Neural cell (in vitro differentiated cells): ENCODE data around the gene CHCHD3. TPM values are rescaled to one million over a fixed set of nuclear protein-coding genes. Genes with fewer than 3 reads are reported as not detected.
A peak's percentile ranks its signal among the peaks of the same experiment; 100 is the strongest.

Source experiments
- H2AFZ ChIP-seq: fragments of 200-600, 300-800 bp; sonication (generic), shearing (Covaris generic); 2 replicates; pipeline ENCODE4 v1.6.0; 2014; ENCODE audit warnings: low read depth, mild to moderate bottlenecking, antibody characterized with exemption, low read length, moderate library complexity
- H3F3A ChIP-seq: fragments of 200-600 bp; shearing (Covaris generic); 2 replicates; pipeline ENCODE4 v1.6.1; 2016; ENCODE audit warnings: mild to moderate bottlenecking, moderate library complexity, mixed read lengths, antibody characterized with exemption, low read length; ENCODE audit not compliant: insufficient read depth, poor library complexity, severe bottlenecking
- H3K27ac ChIP-seq: fragments of 200-600, 300-800 bp; sonication (generic), shearing (Covaris generic); 2 replicates; pipeline ENCODE4 v1.5.1; 2014; ENCODE audit warnings: mild to moderate bottlenecking, low read length, moderate library complexity
- H3K27me3 ChIP-seq: fragments of 300-800, 200-600 bp; sonication (generic), shearing (Covaris generic); 2 replicates; pipeline ENCODE4 v1.6.0; 2014; ENCODE audit warnings: mild to moderate bottlenecking, low read depth, low read length, moderate library complexity; ENCODE audit not compliant: insufficient read depth
- H3K36me3 ChIP-seq: fragments of 300-800, 200-600 bp; sonication (generic), shearing (Covaris generic); 2 replicates; pipeline ENCODE4 v1.5.1; 2014; ENCODE audit warnings: mild to moderate bottlenecking, antibody characterized with exemption, low read length, moderate library complexity; ENCODE audit not compliant: insufficient read depth
- H3K4me2 ChIP-seq: fragments of 300-800, 200-600 bp; sonication (generic), shearing (Covaris generic); 2 replicates; pipeline ENCODE4 v1.6.0; 2014; ENCODE audit warnings: mild to moderate bottlenecking, low read length
- H3K4me3 ChIP-seq: fragments of 300-800, 200-600 bp; sonication (generic), shearing (Covaris generic); 2 replicates; pipeline ENCODE4 v1.5.1; 2014; ENCODE audit warnings: mild to moderate bottlenecking, low read length, moderate library complexity
- H3K79me2 ChIP-seq: fragments of 200-600 bp; shearing (Covaris generic); replicated peaks from 2 replicates; pipeline ENCODE4 v1.6.0; 2014; ENCODE audit warnings: mild to moderate bottlenecking, low read length, moderate library complexity; ENCODE audit not compliant: insufficient read depth
- H3K9ac ChIP-seq: fragments of 300-800, 200-600 bp; sonication (generic), shearing (Covaris generic); 2 replicates; pipeline ENCODE4 v1.6.1; 2016; ENCODE audit warnings: mild to moderate bottlenecking, low read length, mixed read lengths
- H3K9me2 ChIP-seq: fragments of 200-600 bp; shearing (Covaris generic); 2 replicates; pipeline ENCODE4 v1.6.1; 2016; ENCODE audit warnings: mild to moderate bottlenecking, low read length, mixed read lengths; ENCODE audit not compliant: insufficient read depth
- H3K9me3 ChIP-seq: fragments of 200-600, 300-800 bp; sonication (generic), shearing (Covaris generic); 2 replicates; pipeline ENCODE4 v1.6.1; 2016; ENCODE audit warnings: mild to moderate bottlenecking, mixed run types, low read length, moderate library complexity, mixed read lengths
- H4K20me1 ChIP-seq: fragments of 200-600 bp; shearing (Covaris generic); 2 replicates; pipeline ENCODE4 v1.6.1; 2016; ENCODE audit warnings: mild to moderate bottlenecking, mixed run types; ENCODE audit not compliant: insufficient read depth
- EP300 ChIP-seq: fragments of 450-650 bp; conservative IDR thresholded peaks from 2 replicates; pipeline ENCODE4 v1.6.1; 2014; ENCODE audit warnings: antibody characterized with exemption, mild to moderate bottlenecking, moderate library complexity; ENCODE audit not compliant: poor library complexity, severe bottlenecking
- EZH2 ChIP-seq: fragments of 200-600, 300-800 bp; shearing (Covaris generic), sonication (generic); IDR thresholded peaks from 2 replicates; pipeline ENCODE4 v1.6.1; 2014; ENCODE audit warnings: antibody characterized with exemption, low read length, borderline replicate concordance, mild to moderate bottlenecking; ENCODE audit not compliant: insufficient read depth, poor library complexity, severe bottlenecking
- MXI1 ChIP-seq: fragments of 450-650 bp; conservative IDR thresholded peaks from 2 replicates; pipeline ENCODE4 v1.6.1; 2014; ENCODE audit warnings: antibody characterized with exemption, mild to moderate bottlenecking; ENCODE audit not compliant: poor library complexity, severe bottlenecking
- POLR2AphosphoS5 ChIP-seq: IDR thresholded peaks from 2 replicates; pipeline ENCODE4 v1.6.1; 2012
- RAD21 ChIP-seq: fragments of 450-650 bp; conservative IDR thresholded peaks from 2 replicates; pipeline ENCODE4 v1.6.1; 2014; ENCODE audit warnings: antibody characterized with exemption, mild to moderate bottlenecking, moderate library complexity
- REST ChIP-seq: IDR thresholded peaks from 2 replicates; pipeline ENCODE4 v1.6.1; 2012; ENCODE audit warnings: borderline replicate concordance
- SMC3 ChIP-seq: fragments of 450-650 bp; conservative IDR thresholded peaks from 2 replicates; pipeline ENCODE4 v1.6.1; 2014; ENCODE audit warnings: antibody characterized with exemption, mild to moderate bottlenecking, moderate library complexity; ENCODE audit not compliant: poor library complexity
- TAF1 ChIP-seq: IDR thresholded peaks from 2 replicates; pipeline ENCODE4 v1.6.1; 2012; ENCODE audit warnings: low read depth
- polyA plus RNA-seq: library from polyadenylated mRNA; depleted of rRNA; stranded (reverse); fragments of >200 nt; gene quantifications from 2 replicates; pipeline ENCODE4 v1.2.3, GENCODE V29; 2014
- TF ChIP-seq, protein P1 (sequence below): fragments of 450-650 bp; IDR thresholded peaks from 2 replicates; pipeline ENCODE4 v1.5.1; 2014; ENCODE audit warnings: antibody characterized with exemption, mild to moderate bottlenecking, moderate library complexity; ENCODE audit not compliant: poor library complexity, severe bottlenecking

The CHCHD3 gene
- polyA plus RNA-seq, 1 donor from 2014 or later, result 89.9 TPM

DNA sequence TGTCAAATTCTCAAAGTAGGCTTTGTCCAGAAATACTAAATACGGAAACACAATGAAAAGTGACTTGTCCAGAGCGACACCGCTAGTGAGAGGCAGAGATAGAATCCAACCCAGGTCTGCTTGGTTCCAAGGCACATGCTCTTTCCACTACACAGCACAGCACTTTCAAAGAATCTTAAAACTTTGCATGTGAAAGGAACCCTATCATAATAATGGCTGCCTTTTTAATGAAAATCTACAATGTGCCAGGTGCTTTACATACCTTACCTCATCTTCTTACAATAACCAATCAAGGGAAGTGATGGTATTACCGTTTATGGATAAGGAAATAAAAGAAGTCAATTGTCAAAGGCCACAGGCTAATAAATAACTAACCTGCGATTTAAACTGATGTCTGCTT lies 2.6 kb downstream of the CHCHD3 start:
- Histone ChIP-seq H4K20me1 (no peaks in the 10 kb centered on the region), H3K27ac (no peak overlapping the region), H3K79me2 (peaks cover 57% of the 10 kb centered on the region), H3K4me3 (peak overlapping the region; percentile 89), H3K9me2 (no peaks in the 10 kb centered on the region), H3K36me3 (no peaks in the 10 kb centered on the region), H3K9ac (no peak overlapping the region), H3F3A (no peaks in the 10 kb centered on the region), H3K9me3 (no peaks in the 10 kb centered on the region), H3K4me2 (no peak overlapping the region), H3K27me3 (no peaks in the 10 kb centered on the region), H2AFZ (no peak overlapping the region)
- no peak for TF ChIP-seq TAF1

DNA sequence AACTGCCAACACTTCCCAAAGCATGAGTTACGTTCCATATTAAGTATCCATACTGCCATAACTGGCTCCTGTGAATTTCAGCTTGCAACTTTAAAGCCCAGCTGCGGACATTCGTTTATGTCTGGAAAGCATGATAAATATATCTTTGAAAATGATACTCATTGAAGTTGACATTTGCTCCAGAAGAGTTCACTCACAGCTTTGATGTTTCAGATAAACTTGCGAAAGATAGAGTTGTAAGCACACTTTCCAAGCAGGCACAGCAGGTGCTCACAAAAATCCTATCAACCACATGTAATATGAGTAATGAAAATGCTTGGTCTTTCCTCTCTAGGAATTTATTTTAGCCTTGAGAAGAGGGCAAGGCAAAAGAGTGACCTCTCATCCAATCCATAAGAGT lies 4.5 kb downstream of the CHCHD3 start:
- peaks cover 61% of the 10 kb centered on the region for H3K79me2 ChIP-seq

More for the DNA sequence above, 4.5 kb downstream of the CHCHD3 start:
- TF ChIP-seq EZH2, result no peak
- no peak for TF ChIP-seq TAF1
- no peak for TF ChIP-seq RAD21
- TF ChIP-seq MXI1, result no peak
- no peak for TF ChIP-seq POLR2AphosphoS5
- TF ChIP-seq, protein P1, sequence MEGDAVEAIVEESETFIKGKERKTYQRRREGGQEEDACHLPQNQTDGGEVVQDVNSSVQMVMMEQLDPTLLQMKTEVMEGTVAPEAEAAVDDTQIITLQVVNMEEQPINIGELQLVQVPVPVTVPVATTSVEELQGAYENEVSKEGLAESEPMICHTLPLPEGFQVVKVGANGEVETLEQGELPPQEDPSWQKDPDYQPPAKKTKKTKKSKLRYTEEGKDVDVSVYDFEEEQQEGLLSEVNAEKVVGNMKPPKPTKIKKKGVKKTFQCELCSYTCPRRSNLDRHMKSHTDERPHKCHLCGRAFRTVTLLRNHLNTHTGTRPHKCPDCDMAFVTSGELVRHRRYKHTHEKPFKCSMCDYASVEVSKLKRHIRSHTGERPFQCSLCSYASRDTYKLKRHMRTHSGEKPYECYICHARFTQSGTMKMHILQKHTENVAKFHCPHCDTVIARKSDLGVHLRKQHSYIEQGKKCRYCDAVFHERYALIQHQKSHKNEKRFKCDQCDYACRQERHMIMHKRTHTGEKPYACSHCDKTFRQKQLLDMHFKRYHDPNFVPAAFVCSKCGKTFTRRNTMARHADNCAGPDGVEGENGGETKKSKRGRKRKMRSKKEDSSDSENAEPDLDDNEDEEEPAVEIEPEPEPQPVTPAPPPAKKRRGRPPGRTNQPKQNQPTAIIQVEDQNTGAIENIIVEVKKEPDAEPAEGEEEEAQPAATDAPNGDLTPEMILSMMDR, result no peak
- no peak for TF ChIP-seq EP300
- no peak for TF ChIP-seq SMC3
- TF ChIP-seq REST, result no peak
- H3K27ac ChIP-seq, result no peak overlapping the region
- no peaks in the 10 kb centered on the region for H3K36me3 ChIP-seq
- H3F3A ChIP-seq, result no peaks in the 10 kb centered on the region
- no peak overlapping the region for H3K4me2 ChIP-seq
- no peaks in the 10 kb centered on the region for H3K9me2 ChIP-seq
- H3K4me3 ChIP-seq, result no peak overlapping the region
- H3K27me3 ChIP-seq, result no peaks in the 10 kb centered on the region
- H4K20me1 ChIP-seq, result no peaks in the 10 kb centered on the region
- no peak overlapping the region for H2AFZ ChIP-seq
- H3K9ac ChIP-seq, result no peak overlapping the region
- H3K9me3 ChIP-seq, result no peaks in the 10 kb centered on the region
